GM19240 (cell line): ENCODE data around the gene FOXC1.

Experiments used
- DNase-seq: peaks from one replicate; pipeline ENCODE4 v3.0.0; 2011; ENCODE audit warnings: low spot score; ENCODE audit not compliant: insufficient read length

The FOXC1 gene

GRCh38 chr6:1623769-1624057, 14.0 kb downstream of the FOXC1 start:
- DNase-seq = no peak

DNA sequence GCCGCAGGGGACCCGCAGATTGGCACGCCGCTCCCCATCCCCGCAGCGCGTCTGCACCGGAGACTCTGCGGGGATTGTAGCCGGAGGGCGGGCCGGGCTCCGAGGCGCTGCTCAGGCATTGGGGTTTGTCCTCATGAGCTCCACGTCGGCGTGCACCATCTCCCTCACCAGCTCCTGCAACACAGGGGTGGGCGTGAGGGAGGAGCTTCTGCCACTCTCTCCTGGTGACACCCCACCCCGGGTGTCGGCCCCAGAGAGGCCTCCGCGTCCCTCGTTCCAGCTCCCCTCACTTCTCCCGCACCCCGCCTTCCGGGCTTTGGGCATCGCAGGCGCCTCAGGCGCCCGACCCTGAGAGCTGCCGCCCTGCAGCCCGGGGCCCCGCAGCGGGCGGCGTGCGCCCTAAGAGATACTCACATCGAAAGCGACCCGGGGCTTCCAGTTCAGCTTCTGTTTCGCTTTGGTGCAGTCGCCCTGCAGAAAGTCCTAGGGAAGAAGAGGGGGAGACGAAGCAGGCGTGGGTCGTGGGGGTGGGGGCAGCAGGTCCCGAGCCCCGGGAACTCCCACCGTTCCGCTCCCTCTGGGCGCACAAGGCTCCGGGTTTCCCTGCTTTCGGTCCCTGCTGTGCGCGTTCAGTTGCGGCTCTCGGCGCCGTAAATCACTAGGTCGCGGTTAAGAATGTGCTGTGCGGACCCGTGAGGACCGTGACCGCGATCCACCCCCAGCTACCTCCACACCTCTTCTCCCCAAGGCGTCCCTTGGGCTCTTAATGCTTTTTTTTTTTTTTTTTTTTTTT, 14.5 kb downstream of the FOXC1 start:
- no peak for DNase-seq

DNA sequence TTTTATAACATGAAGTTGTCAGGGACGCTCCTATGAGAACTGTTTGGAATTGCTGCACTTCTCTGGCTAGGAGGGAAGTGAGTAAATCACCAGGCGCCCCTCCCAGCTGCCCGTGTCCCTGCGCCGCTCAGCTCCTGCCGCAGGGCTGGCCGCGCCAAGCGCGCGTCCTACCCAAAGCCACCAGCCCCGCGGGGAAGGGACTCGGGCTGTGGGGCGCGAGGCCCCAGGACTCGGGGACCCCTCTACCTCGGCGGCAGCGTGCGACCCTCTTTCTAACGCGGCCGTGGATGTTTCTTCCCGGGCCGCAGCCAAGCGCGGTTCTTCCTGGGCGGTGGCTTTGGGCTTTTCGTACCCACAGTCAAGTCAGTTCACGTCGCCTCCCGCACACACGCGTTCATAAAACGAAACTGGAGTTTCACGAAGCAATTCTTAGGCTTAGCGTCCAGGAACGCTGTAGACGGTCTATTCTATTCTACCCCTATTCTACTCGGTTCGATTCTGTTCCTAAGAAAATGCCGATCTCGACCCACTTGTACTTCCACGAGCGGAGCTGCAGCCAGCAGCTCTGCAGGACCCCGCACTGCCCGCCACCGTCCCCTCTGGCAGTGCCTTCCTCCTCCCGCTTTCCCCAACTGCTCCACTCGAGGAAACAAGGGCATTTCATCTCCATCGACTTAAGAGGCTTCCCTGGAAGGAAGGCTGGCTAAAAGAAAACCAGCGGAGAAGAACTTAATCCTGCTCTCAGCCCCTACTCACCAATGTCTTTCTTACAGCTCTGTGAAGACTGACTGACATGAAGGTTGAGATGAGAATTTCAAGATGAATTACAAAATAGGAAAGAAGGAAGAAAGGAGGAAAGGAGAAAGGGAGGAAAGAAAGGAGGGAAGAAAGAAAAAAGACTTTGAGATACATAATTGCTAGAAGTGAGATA, 15.4 kb downstream of the FOXC1 start:
- DNase-seq = no peak

GRCh38 chr6:1625794-1626435, 16.2 kb downstream of the FOXC1 start:
- no peak for DNase-seq

GRCh38 chr6:1626481-1626880, 16.8 kb downstream of the FOXC1 start:
- no peak for DNase-seq

- no peak for DNase-seq
Observed at GRCh38 chr6:1627827-1628560, 18.3 kb downstream of the FOXC1 start.

GRCh38 chr6:1629316-1629715, 19.6 kb downstream of the FOXC1 start:
- no peak for DNase-seq

GRCh38 chr6:1630212-1630770, 20.6 kb downstream of the FOXC1 start:
- no peak for DNase-seq

- DNase-seq = no peak
Observed at GRCh38 chr6:1630771-1631217, 21.1 kb downstream of the FOXC1 start.

GRCh38 chr6:1631251-1631650, 21.5 kb downstream of the FOXC1 start:
- no peak for DNase-seq

DNA sequence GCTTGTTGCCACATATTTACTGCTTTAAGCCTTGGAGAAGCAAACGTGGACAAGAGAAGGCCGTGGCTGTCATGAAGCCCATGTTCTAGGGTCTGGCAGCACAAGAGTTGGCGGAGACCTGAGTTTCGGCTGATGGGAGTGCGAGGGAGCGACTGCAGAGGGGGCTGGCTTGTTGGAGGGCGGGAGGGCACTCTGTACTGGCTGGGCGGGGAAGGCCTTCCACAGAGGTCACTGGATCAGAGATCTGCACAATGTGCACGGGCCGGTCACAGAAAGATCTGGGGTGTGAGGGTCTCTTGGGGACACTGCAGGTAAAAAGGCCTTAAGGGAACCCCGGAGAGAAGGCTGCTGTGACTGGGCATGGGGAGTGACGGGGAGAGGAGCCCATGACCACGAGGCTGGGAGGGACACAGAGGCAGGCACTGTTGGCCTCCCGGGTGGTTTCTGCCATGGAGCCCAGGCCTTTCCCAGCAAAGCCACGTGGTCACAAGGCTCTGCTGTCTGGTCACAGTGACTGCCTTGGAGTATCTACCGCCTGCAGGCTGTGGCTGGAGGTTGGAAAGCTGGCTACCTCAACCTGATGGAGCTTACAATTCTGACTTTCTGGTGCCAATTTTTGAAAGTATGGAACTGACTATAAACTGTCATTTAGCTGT, 23.8 kb downstream of the FOXC1 start:
- DNase-seq = no peak

- no peak for DNase-seq
Observed at GRCh38 chr6:1634081-1634480, 24.4 kb downstream of the FOXC1 start.

- DNase-seq = no peak
Observed at GRCh38 chr6:1635305-1636010, 25.7 kb downstream of the FOXC1 start.

- no peak for DNase-seq
Observed at GRCh38 chr6:1636272-1636825, 26.6 kb downstream of the FOXC1 start.

- no peak for DNase-seq
Observed at GRCh38 chr6:1636971-1637871, 27.5 kb downstream of the FOXC1 start.

DNA sequence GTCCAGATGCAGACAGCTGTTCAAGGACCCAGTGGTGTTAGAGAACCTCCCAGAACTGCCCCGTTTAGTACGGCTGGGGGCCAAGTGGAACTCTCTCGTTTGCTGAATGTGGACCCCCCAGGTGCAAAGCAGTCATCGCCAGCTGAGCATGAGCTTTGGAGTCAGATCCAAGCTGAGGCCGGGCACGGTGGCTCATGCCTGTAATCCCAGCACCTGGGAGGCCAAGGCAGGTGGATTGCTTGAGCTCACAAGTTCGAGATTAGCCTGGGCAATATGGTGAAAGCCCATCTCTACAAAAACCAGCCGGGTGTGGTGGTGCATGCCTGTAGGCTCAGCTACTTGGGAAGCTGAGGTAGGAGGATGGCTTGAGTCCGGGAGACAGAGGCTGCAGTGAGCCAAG, 29.7 kb downstream of the FOXC1 start:
- DNase-seq = no peak

GRCh38 chr6:1640476-1640875, 30.8 kb downstream of the FOXC1 start:
- DNase-seq = no peak

GRCh38 chr6:1641343-1641885, 31.7 kb downstream of the FOXC1 start:
- DNase-seq = no peak
